Gastroesophageal sphincter (tissue), 3 donors: ENCODE data around the gene KIAA1217.

Experiments used
- CTCF ChIP-seq, 4 experiments: fragments of 200-600 bp in 2 of 4; fragments of 450-650 bp in 2 of 4; sonication (generic) in 1 of 4; IDR thresholded peaks; one replicate each; pipeline ENCODE4 v1.5.1; 2017 to 2019; ENCODE audit warnings: antibody characterized with exemption in 4 of 4, mild to moderate bottlenecking in 2 of 4, moderate library complexity in 2 of 4
- EP300 ChIP-seq: sonication (generic); formaldehyde crosslinking; IDR thresholded peaks from one replicate; pipeline ENCODE4 v1.6.1; 2017; ENCODE audit warnings: antibody characterized with exemption, mild to moderate bottlenecking
- POLR2A ChIP-seq, 2 donors: fragments of 450-650 bp; IDR thresholded peaks; one replicate each; pipeline ENCODE4 v1.6.1; 2017; ENCODE audit warnings: antibody characterized with exemption in 2 of 2, mild to moderate bottlenecking in 2 of 2, moderate library complexity in 1 of 2
- POLR2AphosphoS5 ChIP-seq: sonication (generic); formaldehyde crosslinking; IDR thresholded peaks from one replicate; pipeline ENCODE4 v1.6.1; 2017; ENCODE audit warnings: antibody characterized with exemption

- peak; percentile 62 for TF ChIP-seq POLR2AphosphoS5
- TF ChIP-seq CTCF (IDR thresholded peaks at IDR 0.05), result no peak
- TF ChIP-seq POLR2A (IDR thresholded peaks at IDR 0.05), result no peak
- TF ChIP-seq EP300, result no peak
Observed at GRCh38 chr10:24262929-24263590, 54.1 kb downstream of the KIAA1217 start.
